Stimulated activated naive CD4-positive, alpha-beta T cell treated with Interleukin-2 at 50 U/mL for 16 hours (primary cell): Measurements from ENCODE around the gene FAM89B.

ENCODE experiments used
- DNase-seq: peaks from one replicate; lab custom pipeline; 2025; lab: John Stamatoyannopoulos, UW

Gene FAM89B

DNA sequence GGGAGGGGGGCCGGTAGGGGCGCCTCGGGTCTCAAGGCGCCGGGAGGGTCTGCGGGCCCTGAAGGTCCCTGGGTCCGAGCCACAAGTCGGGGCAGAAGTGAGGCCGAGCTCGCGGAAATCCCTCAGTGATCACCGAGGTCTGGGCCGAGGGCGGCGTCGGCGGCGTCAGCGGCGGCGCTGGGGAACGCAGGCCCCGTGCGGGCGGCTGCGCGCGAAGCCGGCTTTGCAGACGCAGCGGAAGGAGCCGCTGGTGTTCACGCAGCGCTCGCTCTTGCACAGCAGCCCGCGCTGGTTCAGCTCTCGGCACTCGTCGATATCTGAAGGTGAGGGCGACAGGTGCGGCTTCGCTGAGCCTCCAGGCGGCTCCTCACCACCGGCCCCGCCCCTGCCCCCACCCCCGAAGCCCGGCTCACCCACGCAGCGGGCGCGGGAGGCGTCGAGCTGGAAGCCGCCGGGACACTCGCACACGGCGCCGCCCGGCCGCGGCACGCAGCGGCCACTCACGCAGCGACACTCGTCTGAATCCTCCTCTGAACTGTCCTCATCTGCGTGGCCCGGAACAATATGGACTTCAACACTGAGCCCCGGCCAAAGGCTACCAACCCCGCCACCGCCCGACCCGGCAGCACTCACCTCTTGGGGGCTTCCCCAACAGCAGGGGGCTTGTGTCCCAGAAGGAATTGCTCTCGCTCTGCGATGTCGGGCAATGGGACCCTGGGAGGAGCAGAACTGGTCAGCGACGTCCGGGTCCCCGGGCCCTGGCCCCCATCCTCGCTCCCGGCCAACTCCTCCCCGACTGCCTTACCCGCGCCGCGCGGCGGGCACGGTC is 33.2 kb upstream of the FAM89B start:
- no peak for DNase-seq

DNA sequence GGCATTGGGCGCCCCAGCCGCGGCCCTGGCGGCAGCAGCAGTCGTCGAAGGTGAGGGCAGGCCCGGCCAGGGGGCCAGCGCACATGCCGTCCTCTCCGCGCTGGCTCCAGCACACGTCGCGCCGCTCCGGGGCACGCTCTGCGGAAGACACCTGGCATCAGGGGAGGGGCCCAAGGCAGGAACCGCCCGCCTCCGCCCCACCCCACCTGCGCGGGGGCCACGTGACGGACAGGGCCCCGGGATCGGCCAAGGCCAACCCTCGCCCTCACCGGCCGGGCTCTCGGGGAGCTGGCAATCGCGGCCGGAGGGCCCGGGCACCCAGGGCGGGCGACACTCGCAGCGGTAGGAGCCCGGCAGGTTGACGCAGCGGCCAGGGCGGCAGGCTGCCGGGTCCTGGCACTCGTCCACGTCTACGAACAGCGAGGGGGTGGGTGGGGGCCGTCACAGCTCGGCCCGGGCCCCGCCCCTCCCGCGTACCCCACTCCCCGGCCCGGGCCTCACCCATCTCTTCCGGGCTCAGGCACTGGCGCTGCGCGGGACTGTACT is 32.5 kb upstream of the FAM89B start:
- peak; percentile 45 for DNase-seq

DNA sequence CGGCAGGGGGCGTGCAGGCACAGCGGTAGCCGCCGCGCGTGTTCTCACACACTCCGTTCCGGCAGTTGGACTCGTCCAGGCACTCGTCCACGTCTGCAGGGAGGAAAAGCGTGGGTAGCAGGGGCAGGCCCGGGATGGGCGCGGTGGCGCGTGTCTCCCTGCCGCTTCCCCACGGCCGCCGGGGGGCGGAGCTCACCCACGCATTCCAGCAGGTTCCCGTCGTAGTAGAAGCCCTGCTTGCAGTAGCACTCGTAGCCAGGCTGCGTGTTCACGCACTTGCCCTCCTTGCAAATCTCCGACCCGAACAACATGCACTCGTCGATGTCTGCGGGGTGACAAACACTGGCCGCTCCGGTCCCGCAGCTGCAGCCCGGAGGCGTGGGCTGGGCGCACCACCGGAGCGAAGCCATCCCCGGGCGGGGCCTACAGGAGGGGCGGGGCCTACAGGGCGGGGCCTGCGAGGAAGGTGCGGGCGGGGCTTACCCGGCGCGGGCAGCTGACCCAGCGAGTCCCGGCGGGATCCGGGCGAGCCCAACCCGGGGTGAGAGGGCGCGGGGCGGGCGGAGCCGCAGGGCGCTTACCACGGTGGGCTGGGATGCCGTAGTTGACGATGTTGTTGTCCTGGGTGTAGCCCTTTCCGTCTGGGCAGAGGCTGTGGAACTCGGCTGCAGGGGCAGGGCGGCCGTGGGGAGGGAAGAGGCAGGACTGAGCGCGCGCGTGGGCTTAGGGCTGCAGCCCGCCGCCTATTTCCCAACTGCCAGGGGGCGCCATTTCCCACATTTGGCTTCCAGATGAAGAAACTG is 31.8 kb upstream of the FAM89B start:
- peak; percentile 84 for DNase-seq

DNA sequence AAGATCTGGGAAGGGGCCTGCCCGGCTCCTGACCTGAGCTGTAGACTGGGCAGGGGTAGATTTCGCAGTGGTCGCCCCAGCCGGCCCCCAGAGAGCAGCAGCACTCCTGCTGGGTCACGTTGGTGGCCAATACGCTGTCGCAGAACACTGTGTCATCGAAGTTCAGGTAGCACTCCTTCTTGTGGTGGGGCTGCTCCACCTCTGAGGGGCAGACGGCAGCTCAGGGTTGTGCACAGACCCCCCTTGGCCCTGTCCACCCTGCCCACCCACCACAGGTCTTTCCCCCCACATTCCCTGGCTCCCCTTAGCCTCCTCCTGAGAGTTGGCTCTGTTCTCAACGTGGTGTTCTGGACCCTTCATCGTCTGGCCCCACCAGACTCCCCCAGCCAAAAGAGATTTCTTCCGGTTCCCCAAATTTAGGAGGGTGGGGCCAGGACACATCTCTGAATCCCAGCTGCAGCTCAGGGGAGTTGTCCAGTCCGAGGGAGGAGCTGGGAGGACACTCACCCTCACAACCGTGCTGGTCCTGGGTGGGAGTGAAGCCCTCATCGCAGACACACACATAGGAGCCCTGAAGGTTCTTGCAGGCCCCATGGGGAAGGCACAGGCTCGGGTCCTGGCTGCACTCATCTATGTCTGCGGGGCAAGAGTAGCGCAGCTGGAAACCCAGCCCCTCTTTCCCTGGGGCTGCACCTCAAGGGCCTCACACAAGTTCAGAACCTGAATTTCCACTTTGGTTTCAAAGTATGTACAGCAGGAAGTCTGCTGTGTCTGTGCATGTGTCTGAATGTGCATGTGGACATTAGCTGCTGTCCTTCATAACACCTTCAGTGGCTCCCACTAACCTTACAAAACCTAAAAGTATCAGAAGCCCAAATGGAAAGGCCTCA is 31.0 kb upstream of the FAM89B start:
- no peak for DNase-seq

DNA sequence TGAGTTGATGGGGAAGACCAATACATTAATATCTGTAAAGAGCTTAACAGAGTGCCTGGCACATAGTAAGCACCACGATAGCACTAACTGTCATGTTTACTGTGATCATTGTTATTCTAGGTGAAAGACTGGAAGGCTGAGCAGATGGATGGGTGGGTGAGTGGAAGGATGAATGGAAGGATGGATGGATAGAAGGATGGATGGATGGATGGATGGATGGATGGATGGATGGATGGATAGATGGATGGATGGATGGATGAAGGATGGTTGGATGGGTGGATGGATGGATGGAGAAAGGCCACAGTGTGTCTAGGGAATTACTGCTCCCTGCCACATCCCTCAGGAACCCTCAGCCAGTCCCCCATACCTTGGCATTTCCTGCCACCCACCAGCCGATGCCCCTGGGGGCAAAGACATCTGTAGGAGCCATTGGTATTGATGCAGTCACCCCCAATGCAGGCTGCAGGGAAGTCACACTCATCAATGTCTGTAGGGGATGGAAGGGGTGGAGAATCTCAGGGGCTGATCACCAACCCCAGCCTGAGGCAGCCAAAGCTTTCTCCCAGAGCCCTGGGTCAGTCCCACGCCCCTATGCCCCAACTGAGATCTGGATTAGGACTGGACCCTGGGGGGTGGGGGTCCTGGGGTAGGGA is 29.5 kb upstream of the FAM89B start:
- no peak for DNase-seq

DNA sequence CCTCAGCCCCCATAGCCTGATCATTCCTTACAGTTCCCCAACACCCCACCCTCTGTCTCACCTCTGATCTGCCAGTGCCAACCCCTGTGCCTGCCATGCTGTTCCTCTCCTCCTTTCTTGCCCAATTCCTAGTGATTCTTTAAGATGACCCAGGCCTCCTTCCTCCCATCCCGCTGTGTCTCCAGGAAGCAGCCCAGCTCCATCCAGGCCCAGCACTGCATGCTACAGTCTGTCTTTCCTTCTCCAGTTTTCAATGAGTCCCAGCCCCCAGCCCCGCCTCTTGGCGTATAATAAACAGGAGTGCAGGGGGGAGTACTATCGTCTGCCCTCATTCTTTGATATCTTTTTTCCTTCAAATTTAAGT is 26.5 kb upstream of the FAM89B start:
- DNase-seq: no peak

DNA sequence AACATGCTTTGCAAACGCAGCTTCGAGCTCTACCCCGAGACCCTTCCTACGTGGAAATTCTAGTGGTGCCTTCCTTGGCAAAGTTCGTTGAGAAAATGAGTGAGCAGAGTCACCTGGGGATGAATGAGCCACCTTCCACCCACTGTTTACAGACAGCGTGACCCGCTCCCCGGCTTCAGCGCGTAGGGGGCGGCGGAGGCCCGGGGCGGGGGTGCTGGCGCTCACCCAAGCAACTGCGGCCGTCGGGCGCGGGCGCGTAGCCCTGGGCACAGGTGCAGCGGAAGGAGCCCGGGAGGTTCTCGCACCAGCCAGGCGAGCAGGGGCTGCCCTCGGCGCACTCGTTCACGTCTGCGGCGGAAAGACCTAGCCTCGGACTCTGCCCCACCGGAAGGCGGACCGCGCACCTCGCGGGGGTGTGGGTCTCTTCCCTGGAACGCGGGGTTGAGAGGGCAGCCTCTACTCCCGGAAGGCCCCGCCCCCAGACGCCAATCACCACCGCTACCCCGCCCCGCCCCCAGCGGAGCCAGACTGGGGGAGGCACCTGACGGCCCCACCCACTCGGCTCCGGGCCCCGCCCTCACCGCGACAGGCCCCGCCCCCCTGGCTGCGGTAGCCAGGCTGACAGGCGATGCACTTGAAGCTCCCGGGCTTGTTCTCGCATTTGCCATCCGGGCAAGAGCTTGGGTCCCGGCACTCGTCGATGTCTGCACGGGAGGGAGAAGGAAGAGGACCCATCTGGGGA is 25.9 kb upstream of the FAM89B start:
- DNase-seq: peak; percentile 95

DNA sequence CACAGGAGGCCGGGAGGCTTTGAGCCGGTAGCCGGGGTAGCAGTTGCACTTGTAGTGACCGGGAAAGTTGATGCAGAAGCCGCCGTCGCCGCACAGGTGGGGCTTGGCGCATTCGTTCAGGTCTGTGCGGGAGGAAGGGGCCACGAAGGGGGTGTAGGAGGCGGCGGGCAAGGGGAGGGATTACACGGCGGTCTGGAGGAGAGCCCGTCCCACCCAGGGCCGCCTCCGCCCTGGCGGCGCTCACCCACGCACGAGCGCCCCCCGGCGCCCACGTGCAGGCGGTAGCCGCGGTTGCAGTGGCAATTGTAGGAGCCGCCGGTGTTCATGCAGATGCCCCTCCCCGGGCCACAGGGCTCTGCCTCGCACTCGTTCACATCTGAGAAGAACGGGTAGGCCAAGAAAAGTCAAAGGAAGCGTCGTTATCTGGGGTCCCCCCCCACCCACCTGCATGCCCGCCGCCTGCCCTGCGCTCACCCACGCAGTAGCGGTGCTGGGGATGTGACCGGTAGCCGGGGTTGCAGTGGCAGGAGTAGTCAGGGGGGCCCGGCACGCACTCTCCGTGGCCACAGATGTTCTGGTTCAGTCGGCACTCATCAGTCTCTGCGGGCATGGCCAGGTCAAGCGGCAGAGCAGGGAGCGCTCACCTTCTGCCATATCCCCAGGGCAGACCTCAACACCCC is 24.8 kb upstream of the FAM89B start:
- DNase-seq: no peak

DNA sequence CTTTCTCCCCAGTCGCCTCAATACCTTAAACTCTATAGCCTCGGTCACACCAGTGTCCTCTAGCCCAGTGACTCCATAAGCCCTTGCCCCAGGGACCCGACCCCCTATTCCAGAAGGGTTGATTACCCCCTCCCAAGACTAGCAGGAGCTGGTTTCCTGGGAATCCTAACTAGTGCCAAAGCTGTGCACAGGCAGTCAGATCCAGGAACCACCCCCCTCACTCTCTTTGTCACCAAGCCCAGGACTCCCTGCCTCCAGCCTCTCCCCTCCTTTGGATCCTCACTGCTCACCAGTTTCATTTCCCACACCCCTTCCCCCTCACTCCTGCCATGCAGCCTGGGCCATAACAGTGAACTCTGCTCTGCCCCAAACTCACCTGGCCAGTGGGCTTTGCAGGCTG is 23.9 kb upstream of the FAM89B start:
- DNase-seq: no peak

DNA sequence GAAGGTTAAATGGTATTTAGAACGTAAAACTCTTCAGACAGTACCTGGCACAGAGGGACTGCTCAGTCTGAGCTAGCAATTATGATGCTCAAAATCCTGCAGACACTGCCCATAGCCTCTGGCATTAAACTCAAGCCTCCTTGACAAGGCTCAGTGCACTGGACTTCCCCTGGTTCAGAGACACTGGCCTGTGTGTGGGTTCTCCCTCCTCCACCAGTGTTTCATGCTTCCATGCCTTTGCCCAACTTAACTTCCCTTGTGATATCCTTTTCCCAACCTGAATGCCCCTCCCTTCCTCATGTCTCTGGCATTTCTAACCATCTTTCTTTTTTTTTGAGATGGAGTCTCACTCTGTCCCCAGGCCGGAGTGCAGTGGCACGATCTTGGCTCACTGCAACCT is 23.2 kb upstream of the FAM89B start:
- no peak for DNase-seq

DNA sequence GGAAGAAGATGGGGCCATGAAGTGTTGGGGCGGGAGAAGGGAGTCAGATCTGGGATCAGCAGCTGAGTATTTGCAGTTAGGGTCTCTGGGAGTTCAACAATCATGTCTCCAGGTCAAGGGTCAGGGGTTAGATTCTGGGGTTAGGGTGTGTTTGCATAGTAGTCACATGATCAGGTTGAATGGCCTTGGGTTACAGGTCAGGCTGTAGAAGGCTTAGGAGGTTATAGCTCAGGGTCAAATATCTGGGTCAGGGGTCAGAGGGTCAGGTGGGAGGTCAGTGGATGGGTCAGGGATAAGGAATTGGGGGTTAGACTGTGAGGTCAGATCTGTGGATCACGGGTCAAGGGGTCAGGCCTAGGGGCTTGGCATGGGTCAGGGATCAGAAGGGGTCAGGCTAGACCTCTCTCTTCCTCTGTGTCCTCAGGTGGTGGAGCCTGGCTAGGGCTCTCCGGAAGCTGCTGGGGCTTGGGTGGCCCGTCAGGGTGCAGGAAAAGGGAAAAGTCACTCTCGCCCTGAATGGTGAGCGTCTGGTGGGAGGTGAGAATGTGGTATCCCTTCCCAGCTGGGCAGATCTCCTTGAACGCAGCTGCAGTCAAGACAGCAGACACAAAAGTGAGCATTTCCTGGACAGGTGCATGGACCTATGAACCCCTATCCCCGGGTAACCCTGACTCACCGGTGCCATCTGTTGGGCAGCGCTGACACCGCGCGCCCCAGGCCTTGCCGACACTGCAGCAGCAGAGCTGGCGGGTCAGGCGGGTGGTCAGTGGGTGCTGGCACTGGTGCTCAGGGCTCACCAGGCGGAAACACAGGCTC is 20.6 kb upstream of the FAM89B start:
- peak; percentile 30 for DNase-seq

DNA sequence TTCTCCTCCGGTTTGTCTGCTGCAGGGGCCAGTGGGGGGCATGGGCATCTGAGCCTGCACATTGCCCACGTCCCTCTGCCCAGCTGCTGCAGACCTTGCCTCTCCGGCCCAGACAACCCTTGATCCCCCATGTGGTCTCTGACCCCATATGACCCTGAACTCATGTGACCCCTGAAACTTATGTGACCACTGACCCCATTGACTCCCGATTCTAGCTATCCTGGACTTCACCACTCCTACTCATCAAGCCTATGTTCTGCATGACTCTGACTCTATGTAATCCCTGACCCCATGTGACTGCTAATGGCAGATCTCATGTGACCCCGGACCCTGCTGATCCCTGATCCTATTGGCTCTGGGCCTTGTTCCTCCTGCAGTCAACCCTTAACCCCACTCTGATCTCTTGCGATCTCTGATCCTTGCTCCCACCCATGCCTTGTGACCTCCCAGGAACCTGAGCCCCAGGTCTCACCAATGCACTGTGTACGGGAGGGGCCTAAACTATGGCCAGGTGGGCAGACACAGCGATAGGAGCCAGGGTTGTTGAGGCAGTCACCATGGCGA is 19.9 kb upstream of the FAM89B start:
- DNase-seq: no peak

DNA sequence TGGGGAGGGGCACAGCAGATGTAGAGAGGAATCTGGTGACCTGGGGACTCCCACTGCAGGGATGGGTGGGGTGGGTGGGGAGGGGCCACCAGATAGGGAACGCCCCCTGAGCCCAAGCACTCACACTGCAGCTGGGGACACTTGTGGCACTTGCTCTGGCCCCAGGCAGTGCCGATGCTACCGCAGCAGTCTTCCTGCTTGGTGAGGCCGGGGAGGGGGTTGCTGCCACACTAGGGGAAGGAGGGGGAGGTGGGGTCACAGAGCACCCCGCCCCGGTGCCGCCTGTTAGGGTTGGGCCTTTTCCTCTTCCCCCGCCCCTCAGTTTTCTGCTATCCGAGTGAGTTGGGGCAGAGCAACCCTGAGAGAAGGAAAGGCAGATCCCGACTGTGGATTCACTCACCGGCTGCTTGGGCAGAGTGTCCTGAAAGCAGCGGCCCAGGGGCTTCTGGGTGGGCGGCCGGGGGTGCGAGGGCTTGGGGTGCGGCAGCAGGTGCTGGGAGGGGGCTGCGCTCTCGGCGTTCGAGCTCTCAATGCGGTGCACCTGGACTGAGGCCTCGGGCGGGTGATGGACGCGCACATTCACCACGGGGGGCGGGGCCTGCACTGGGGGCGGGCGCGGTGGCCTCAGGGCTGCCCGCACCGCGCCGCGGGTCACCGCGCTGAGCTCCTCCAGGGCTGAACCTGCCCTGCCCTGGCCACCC is 18.9 kb upstream of the FAM89B start:
- peak; percentile 36 for DNase-seq

DNA sequence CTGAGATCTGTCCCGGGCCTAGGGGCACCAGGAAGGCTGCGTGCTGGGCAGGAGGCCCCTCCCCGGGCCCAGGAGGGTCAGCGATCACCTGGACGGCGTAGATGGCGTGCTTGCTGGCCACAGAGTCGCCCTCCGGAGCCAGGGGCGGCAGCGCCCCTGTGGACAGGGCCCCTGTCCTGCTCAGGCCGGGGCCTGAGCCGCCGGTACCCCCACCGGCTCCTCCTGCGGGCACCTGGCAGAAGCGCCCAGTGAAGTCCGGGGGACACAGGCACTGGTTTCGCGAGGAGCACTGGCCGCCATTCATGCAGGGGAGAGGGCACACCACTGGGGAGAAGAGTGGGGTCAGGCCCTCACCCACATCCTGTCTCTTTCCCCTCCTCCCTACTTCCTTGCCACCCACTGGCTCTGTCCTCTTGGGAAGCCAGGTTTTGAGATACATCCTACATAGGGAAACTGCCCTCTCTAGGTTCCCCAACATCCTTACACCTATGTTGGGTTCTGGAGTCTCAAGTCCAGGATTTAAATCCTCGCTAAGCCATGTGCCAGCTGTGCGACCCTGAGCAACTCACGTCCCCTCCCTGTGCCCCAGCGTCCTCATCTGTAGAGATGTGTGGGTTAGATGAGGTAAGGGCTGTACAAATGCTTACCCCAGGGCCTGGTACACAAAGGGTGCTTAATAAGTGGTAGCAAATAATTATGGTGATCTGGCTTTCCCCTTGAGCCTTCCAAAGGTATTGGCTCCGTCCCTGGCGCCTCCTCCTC is 18.1 kb upstream of the FAM89B start:
- no peak for DNase-seq

DNA sequence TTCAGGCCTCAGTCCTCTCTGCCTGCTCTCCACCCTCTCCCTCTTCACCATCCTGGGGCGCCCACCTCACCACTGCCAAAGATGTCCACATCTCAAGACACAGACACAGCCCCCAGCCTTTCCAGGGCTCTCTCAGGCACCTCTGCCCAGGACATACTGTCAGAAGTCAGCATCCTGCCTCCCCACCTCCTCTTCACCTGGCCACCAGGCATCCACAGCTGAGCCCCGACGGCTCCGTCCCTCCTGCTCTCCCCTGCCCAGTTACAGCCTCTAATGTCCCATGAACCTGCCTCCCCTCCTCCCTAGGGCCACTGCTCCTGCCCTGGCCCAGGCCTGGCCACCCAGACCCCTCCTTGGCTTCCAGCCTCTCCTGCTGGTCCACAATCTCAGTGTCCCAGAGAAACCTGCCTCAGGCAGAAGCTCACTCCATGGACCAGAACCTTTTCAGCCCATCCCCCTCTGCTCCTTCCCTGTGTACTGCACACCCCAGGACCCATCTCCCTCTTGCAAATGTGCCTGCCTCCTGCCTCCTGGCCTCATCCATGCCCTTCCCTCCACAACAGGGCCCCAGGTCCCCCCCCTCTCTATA is 17.4 kb upstream of the FAM89B start:
- DNase-seq: no peak

DNA sequence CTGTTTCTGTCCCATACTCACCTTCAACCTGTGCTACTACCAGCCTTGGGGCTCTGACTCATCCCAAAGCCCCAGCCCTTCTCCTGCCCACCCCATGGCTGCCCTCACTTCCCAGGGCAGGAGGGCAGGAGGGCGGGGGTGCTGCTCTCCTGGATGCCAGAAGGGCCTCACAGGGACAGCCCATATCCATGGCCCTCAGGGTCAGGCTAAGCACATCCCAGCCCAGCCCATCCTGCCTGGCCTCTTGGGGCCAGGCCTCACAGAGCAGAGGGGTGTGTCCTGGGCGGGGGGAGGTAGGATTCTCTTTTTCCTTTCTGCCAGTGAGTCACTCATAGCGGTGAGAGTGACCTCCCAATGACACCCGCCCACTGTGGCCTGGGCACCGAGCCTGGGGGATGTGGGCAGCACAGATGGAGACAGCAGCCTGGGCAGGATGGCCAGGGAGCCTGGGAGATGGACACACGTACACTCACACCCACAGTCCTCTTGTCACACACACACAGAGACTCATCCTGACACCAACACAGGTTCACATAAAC is 16.6 kb upstream of the FAM89B start:
- DNase-seq: peak; percentile 19
